Right lobe of liver (tissue), 6 donors: Measurements from ENCODE around the gene FTO. TPM values are rescaled to one million over a fixed set of nuclear protein-coding genes. Genes with fewer than 3 reads are reported as not detected.

ENCODE experiments used
- ATAC-seq, 4 donors: fragments of 200-7000 bp; cut with Tn5 transposase; one replicate each; pipeline ENCODE4 v1.9.1; 2020; ENCODE audit warnings: mild to moderate bottlenecking in 4 of 4, moderate library complexity in 4 of 4
- DNase-seq, 3 donors: peaks; one replicate each; pipeline ENCODE4 v3.0.0-alpha.2; 2020
- H3K27ac ChIP-seq, 3 donors: fragments of 200-600 bp; one replicate each; pipeline ENCODE4 v1.8.0; 2022
- H3K27me3 ChIP-seq, 2 donors: fragments of 200-600 bp; one replicate each; pipeline ENCODE4 v1.8.0; 2022
- H3K36me3 ChIP-seq, 4 donors: fragments of 200-600 bp; sonication (generic) in 1 of 4; one replicate each; pipeline versions ENCODE4 v1.5.1 to v1.8.0; 2017 to 2022; ENCODE audit warnings: control low read depth in 1 of 4
- H3K4me1 ChIP-seq, 4 donors: fragments of 200-600 bp; sonication (generic) in 1 of 4; one replicate each; pipeline versions ENCODE4 v1.5.1 to v1.8.0; 2017 to 2022; ENCODE audit warnings: control low read depth in 1 of 4
- H3K4me3 ChIP-seq, 3 donors: fragments of 200-600 bp; one replicate each; pipeline ENCODE4 v1.8.0; 2022
- H3K9me3 ChIP-seq, 4 donors: fragments of 200-600 bp; sonication (generic) in 1 of 4; one replicate each; pipeline versions ENCODE4 v1.5.1 to v1.8.0; 2017 to 2022; ENCODE audit warnings: control low read depth in 1 of 4
- CTCF ChIP-seq, 4 donors: fragments of 200-600 bp in 3 of 4; fragments of 450-650 bp in 1 of 4; IDR thresholded peaks; one replicate each; pipeline versions ENCODE4 v1.5.1 to v1.8.0; 2016 to 2022; ENCODE audit warnings: antibody characterized with exemption in 4 of 4, mild to moderate bottlenecking in 2 of 4
- POLR2A ChIP-seq: fragments of 450-650 bp; IDR thresholded peaks from one replicate; pipeline ENCODE4 v1.6.1; 2017; ENCODE audit warnings: antibody characterized with exemption, mild to moderate bottlenecking
- WGBS: methylation state at CpG from one replicate; pipeline ENCODE4 v1.1.6; 2018; ENCODE audit warnings: low coverage, low lambda C conversion rate; ENCODE audit not compliant: insufficient coverage; ENCODE audit errors: missing lambda C conversion rate; 5-methylcytosine and 5-hydroxymethylcytosine counted together
- intact Hi-C, 2 donors: fragments of 100-400 bp; cut with DNase I; formaldehyde crosslinking; loops; one replicate each; pipeline versions ENCODE4 v1.11.2 to v1.14.1; 2022
- total RNA-seq, 6 experiments: library from RNA; depleted of rRNA in 2 of 6; stranded (reverse); fragments of >200 nt in 2 of 6; fragmentation: NEBNext Ultra II Directional in 3 of 6; extraction: Animal tissue kit (Norgen Biotek cat#: 25700) in 3 of 6; gene quantifications; one replicate each; pipeline versions ENCODE4 v1.1.0 to v1.2.4, GENCODE V29; 2016 to 2023
- donor health status: DM: no; HTN: yes; CAD: no.
- donor health status: DM: no; HTN: no; CAD: no.
- donor health status: DM: no; HTN: no; CAD: no.
- donor health status: DM: no; HTN: yes; CAD: no.
- donor health status: DM: no; HTN: yes; CAD: no.

FTO gene
- total RNA-seq, 6 experiments from 2014 or later, result 28.9 to 51.6 (median 33.6) TPM

- Histone ChIP-seq H3K4me3 (no peak overlapping the region), H3K36me3 (no peaks in the 10 kb centered on the region), H3K27ac (no peak overlapping the region), H3K4me1 (no peaks in the 10 kb centered on the region), H3K9me3 (no peaks in the 10 kb centered on the region), H3K27me3 (no peaks in the 10 kb centered on the region)
- DNase-seq (no peak), ATAC-seq (peak in 1 of 4 donors; percentile 50)
- WGBS, result 87% methylated on average over 17 of the region's 17 CpGs
- no peak for TF ChIP-seq POLR2A
- intact Hi-C loops, result no loop called here
Observed at GRCh38 chr16:54116124-54116655, 412.2 kb downstream of the FTO start.

- ATAC-seq, result no peak
- no peaks in the 10 kb centered on the region for H3K36me3 ChIP-seq
- intact Hi-C loops, result no loop called here
- no peak overlapping the region for H3K4me3 ChIP-seq
- no peaks in the 10 kb centered on the region for H3K9me3 ChIP-seq
- no peaks in the 10 kb centered on the region for H3K4me1 ChIP-seq
- WGBS, result 79% methylated on average over 3 of the region's 3 CpGs
- TF ChIP-seq CTCF (IDR thresholded peaks at IDR 0.05) (no peak), POLR2A (no peak)
- DNase-seq, result no peak
- no peak overlapping the region for H3K27ac ChIP-seq
- no peaks in the 10 kb centered on the region for H3K27me3 ChIP-seq
Observed at GRCh38 chr16:54118846-54119245, 414.9 kb downstream of the FTO start.

GRCh38 chr16:54120846-54121480 is 417.0 kb downstream of the FTO start:
- Histone ChIP-seq H3K27ac (no peak overlapping the region), H3K9me3 (no peaks in the 10 kb centered on the region), H3K27me3 (no peaks in the 10 kb centered on the region), H3K4me3 (no peak overlapping the region), H3K36me3 (no peaks in the 10 kb centered on the region), H3K4me1 (peaks cover 0 to 14% (median 4%) of the 10 kb centered on the region in 4 donors)
- intact Hi-C loops, result no loop called here
- WGBS, result 88% methylated on average over 8 of the region's 8 CpGs
- TF ChIP-seq POLR2A (no peak), CTCF (IDR thresholded peaks at IDR 0.05) (no peak)
- no peak for ATAC-seq
- DNase-seq, result no peak

GRCh38 chr16:54121539-54122295 is 417.8 kb downstream of the FTO start:
- Histone ChIP-seq H3K27me3 (no peaks in the 10 kb centered on the region), H3K36me3 (no peaks in the 10 kb centered on the region), H3K4me1 (peaks cover 0 to 17% (median 4%) of the 10 kb centered on the region in 4 donors), H3K9me3 (no peaks in the 10 kb centered on the region), H3K4me3 (no peak overlapping the region), H3K27ac (no peak overlapping the region)
- intact Hi-C loops, result no loop called here
- DNase-seq (no peak), ATAC-seq (no peak)
- 88% methylated on average over 12 of the region's 35 CpGs for WGBS
- TF ChIP-seq POLR2A (no peak), CTCF (IDR thresholded peaks at IDR 0.05) (no peak)

- H3K9me3 ChIP-seq, result no peaks in the 10 kb centered on the region
- no peak overlapping the region for H3K27ac ChIP-seq
- intact Hi-C loops, result no loop called here
- no peaks in the 10 kb centered on the region for H3K36me3 ChIP-seq
- ATAC-seq, result no peak
- no peak overlapping the region for H3K4me3 ChIP-seq
- 76% methylated on average over 4 of the region's 4 CpGs for WGBS
- TF ChIP-seq CTCF (IDR thresholded peaks at IDR 0.05) (no peak), POLR2A (no peak)
- H3K27me3 ChIP-seq, result no peaks in the 10 kb centered on the region
- no peak for DNase-seq
- H3K4me1 ChIP-seq, result peaks cover 0 to 26% (median 4%) of the 10 kb centered on the region in 4 donors
Observed at GRCh38 chr16:54123766-54124165, 419.8 kb downstream of the FTO start.
